HG03457 (cell line): ENCODE data around the gene HAX1.
"Not testable (repeated sequence)": the region's sequence is repeated elsewhere in the genome, so short reads cannot be mapped to it uniquely, and the experiment has no call there.

Experiments used
- ATAC-seq: cut with Tn5 transposase; IDR thresholded peaks from one replicate; pipeline ENCODE4 v1.9.1; 2021; ENCODE audit warnings: moderate number of reproducible peaks; ENCODE audit not compliant: unreplicated experiment

Gene HAX1

DNA sequence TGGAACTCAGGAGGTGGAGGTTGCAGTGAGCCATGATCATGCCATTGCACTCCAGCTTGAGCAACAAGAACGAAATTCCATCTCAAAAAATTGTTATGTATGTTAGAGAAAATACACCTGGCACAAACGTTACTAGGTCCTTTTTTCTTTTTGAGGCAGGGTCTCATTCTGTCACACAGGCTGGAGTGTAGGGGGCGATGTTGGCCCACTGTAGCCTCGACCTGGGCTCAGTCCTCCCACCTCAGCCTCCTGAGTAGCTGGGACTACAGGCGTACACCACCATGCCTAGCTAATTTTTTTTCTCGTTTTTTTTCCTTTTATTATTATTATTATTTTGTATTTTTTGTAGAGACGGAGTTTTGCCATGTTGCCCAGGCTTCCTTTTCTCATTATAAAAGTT is 4.4 kb downstream of the HAX1 start:
- no peak for ATAC-seq

DNA sequence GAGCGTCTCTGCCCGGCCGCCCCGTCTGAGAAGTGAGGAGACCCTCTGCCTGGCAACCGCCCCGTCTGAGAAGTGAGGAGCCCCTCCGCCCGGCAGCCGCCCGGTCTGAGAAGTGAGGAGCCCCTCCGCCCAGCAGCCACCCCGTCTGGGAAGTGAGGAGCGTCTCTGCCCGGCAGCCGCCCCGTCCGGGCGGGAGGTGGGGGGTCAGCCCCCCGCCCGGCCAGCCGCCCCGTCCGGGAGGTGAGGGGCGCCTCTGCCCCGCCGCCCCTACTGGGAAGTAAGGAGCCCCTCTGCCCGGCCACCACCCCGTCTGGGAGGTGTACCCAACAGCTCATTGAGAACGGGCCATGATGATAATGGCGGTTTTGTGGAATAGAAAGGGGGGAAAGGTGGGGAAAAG is 15.2 kb downstream of the HAX1 start:
- not testable (repeated sequence) for ATAC-seq

DNA sequence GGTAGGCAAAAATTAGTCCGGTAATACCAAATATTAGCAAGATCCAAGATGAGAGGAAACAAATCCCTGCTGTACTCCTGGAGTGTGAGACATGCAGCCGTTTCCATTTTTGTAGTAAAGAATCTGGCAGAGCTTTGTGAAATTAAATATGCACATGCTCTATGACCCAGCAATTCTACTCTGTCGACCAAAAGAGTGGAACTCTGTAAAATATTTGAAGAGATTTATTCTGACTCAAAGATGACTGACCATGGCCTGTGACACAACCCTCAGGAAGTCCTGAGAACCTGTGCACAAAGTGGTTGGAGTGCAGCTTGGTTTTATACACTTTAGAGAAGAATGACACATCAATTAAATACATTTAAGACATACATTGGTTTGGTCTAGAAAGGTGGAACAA is 16.2 kb downstream of the HAX1 start:
- no peak for ATAC-seq

DNA sequence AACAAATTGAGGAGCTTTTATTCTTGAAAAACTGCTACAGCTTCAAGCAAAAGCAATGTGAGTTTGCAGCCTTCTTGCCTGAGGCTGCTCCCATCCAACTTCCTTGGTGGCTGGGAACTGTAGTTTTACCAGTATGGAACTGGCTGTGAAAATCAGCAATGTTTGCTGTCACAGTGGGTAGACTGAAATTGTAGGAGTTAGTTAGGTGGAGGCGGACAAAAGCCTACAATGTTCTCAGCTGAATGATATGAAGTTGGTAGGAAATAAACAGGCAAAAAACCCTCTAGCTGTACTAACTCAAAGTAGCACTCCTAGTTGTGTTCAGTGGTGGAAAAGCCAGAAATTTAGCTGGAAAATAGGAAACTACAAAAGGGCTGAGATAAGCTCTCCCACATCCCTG is 18.5 kb downstream of the HAX1 start:
- no peak for ATAC-seq

DNA sequence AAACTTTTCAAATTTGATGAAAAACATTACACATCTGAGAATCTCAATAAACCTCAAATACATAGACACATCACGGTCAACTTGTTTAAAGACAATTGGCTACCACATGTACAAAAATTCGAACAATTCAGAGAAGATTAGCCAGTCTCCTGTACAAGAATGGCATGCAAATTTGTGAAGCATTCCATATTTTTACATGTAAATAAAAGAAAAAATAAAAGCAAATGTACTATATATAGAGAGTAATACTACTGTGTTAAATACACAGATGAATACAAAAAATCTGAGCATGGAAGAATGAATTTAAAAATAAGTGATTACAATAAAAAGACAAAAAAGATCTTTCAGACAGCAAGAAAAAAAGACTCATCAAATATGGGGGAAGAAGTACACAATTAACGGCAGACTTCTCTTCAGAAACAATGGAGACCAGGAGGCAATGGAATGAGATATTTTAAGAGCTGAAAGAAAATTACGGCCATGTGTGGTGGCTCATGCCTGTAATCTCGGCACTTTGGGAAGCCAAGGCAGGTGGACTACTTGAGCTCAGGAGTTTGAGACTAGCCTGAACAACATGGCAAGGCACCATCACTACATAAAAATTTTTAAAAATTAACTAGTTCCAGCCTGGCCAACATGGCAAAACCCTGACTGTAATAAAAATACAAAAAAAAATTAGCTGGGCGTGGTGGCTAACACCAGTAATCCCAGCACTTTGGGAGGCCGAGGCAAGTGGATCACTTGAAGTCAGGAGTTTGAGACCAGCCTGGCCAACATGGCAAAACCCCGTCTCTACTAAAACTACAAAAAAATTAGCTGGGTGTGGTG is 23.2 kb downstream of the HAX1 start:
- ATAC-seq: no peak

DNA sequence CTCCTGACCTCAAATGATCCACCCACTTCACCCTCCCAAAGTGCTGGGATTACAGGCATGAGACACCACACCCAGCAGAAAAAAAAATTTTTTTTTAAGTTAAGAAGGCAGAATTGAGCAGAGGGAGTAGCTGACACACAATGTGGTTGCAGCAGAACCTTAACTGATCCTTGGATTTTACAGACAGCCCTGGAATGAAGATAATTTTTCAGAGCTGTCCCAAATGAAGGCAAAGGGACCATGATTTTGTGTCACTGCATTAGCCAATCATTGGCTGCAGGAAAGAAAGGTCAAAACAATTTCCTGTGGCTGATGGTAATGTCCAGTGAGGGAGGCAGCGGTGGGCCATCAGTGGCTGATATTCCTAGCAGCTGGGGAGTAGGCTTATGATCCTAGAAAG is 29.2 kb downstream of the HAX1 start:
- ATAC-seq: no peak

DNA sequence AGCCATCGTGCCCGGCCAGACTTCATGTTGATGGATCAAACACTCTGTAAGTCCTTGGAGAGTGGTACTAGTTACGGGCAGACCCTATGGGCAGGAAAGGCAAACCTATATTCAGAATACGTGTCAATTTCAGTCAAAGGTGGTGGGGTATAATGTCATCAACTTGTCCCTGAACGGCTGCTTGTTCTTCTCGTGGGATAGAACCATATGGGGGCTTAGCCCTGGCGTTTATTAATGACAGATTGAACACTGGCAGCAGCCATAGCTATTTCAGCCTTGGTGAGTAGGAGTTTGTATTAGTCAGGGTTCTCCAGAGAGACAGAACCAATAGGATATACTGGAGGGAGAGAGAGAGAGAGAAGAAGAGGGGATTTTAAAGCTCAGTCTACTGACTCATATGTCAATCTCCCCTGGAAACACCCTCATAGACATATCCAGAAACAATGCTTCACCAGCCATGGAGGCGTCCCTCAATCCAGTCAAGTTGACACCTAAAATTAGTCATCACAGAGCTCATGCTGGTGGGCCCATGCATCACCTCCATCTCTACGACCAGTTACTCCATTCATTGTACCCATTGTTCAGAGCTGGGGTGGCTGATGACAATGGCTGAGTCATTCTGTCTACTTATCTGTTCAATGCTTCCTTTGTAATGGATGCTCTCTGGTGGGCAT is 32.4 kb downstream of the HAX1 start:
- no peak for ATAC-seq

DNA sequence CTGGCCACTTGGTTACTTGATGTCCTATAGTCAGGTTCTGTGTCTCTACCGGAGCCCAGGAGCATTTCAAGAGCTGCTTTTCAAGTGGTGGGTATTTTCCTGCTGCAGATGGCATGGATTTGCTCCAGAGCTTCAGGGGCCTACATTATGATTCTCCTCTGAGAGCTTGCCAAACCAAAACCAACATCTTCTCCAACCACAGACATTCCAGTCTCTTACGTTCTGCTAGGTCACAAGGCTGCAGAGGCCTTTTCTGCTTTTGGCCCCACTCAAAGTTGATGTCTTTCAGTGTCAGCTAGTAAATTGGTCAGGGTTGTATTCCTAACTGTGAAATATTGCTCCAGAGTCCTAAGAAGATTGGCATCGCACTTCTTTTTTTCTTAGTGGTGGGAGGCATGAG is 33.7 kb downstream of the HAX1 start:
- ATAC-seq: no peak

DNA sequence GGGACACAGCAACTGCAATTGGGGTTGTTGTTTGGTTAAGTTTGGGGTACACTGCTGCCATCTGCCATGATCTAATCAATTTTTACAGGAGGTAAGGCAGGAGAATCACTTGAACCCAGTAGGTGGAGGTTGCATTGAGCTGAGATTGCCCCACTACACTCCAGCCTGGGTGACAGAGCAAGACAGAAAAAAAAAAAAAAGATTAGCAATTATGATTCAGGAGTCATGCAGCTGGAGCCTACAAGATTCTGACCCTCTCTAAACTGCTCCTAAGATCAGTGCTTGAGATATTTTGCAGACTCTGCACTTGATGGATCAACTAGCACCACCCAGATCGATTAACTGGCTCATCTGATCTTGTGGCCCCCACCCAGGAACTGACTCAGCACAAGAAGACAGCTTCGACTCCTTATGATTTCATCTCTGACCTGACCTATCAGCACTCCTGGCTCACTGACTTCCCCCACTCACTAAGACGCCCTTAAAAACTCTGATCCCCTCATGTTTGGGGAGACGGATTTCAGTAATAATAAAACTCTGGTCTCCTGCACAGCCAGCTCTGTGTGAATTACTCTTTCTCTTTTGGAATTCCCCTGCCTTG is 35.3 kb downstream of the HAX1 start:
- ATAC-seq: not testable (repeated sequence)

DNA sequence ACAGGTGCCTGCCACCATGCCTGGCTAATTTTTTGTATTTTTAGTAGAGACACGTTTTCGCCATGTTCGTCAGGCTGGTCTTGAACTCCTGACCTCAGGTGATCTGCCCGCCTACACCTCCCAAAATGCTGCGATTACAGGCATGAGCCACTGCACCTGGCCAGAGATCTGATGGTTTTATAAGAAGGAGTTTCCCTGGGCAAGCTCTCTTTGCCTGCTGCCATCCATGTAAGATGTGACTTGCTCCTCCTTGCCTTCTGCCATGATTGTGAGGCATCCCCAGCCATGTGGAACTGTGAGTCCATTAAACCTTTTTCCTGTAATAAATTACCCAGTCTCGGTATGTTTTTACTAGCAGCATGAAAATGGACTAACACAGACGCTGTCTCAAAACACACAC is 36.7 kb downstream of the HAX1 start:
- not testable (repeated sequence) for ATAC-seq

DNA sequence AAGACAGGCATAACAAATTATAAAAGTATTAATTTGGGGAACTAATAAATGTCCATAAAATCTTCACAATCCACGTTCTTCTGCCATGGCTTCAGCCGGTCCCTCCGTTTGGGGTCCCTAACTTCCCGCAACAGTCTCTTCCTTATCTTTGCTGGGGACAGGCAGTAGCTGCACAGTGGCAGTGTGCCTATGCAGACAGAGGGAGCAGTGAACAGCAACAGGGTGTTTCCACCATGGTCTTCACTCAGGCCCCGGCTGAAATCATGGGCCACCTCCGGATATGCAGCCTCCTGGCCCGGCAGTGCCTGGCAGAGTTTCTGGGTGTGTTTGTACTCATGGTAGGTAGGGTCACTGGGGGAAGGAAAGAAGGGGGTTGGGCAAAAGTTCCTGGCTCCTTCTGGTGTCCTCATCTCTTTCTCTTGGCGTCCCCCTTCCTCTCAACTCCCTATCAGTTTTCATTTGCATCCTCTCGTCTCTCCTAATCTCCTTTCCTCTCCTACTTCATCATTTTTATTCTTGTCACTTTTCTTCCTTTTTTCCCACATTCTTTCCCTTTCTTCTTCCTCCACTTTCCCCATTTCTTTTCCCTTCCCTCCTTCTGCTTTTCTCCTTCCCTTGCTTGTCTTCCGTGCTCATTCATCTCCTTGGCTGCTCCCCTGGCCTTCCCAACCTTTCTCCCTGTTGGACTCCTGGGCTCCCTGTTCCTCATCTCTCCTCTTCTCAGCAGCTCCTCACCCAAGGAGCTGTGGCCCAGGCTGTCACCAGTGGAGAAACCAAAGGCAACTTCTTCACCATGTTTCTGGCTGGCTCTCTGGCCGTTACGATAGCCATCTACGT is 40.0 kb downstream of the HAX1 start:
- ATAC-seq: not testable (repeated sequence)

DNA sequence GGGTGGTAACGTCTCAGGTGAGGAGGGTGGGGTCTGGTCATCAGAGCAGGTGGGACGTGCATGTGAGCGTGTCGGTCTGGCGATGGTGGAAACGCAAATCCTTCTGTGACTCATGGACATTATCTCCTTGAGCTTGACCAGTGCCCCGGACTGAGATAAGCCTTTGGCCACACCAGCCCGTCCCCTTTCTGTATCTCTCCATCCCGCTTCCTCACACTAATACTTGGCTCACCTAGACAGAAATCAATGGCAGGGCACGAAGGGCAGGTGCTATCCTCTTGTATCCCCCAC is 40.6 kb downstream of the HAX1 start:
- ATAC-seq: no peak

DNA sequence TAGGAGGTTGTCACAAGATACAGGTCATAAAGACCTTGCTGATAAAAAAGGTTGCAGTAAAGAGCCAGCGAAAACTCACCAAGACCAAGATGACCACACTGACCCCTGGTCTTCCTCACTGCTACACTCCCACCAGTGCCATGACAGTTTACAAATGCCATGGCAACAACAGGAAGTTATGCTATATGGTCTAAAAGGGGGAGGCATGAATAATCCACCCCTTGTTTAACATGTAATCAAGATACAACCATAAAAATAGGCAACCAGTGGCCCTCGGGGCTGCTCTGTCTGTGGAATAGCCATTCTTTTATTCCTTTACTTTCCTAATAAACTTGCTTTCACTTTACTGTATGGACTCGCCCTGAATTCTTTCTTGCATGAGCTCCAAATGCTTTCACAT is 41.8 kb downstream of the HAX1 start:
- ATAC-seq: not testable (repeated sequence)

DNA sequence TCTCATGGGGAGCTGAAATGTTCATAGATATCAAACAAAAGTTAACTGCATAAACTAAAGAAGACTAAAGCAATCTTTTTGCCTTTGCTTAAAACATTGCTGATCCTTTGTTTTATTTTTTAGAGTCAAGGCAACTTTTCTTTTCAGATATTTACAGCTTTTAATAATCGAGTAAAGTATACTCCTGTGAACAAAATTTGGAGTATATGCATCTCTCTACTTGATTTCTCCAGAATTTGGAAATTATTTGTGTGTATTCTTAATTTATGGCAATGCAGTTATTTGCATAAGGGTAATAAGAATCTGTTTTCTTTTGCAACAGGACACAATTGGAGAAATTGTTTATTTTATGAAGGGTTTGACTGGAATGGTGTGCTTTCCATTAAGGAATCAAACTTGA is 44.3 kb downstream of the HAX1 start:
- ATAC-seq: no peak

DNA sequence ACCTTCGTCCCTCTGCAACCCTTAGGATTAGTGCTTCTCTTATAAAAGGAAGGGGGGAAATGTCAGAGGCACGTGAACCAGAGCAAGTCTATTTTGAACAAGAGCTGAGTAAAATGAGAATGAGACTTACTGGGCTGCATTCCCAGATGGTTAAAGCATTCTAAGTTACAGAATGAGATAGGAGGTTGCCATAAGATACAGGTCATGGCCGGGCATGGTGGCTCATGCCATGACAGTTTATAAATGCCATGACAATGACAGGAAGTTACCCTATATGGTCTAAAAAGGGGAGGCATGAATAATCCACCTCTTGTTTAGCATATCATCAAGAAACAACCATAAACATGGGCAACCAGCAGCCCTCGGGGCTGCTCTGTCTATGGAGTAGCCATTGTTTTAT is 46.0 kb downstream of the HAX1 start:
- no peak for ATAC-seq

DNA sequence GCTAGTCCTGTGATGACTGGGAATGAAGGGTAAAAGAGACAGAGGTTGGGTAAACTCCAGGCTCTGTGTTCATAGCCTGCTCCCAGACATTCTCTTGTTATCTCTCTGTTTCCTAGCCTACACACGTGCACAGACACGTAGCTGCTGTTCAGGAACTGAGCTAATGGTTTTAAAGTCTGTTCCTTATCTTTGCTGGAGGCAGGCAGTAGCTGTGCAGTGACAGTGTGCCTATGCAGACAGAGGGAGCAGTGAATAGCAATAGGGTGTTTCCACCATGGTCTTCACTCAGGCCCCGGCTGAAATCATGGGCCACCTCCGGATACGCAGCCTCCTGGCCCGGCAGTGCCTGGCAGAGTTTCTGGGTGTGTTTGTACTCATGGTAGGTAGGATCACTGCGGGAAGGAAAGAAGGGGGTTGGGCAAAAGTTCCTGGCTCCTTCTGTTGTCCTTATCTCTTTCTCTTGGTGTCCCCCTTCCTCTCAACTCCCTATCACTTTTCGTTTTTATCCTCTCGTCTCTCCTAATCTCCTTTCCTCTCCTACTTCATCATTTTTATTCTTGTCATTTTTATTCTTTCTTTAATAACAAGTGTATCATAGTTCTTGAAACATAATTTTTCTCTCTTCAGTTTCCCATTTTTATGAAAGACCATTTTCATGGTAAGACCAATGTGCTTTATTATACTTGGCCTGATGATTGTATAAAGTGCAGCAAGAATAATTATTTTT is 48.6 kb downstream of the HAX1 start, which contains the start of gene AQP10:
AQP10 (plus strand) TSS at position 212 of the 727 bp plus-strand sequence; CDS start at position 275, 63 bp downstream.
- ATAC-seq: no peak

DNA sequence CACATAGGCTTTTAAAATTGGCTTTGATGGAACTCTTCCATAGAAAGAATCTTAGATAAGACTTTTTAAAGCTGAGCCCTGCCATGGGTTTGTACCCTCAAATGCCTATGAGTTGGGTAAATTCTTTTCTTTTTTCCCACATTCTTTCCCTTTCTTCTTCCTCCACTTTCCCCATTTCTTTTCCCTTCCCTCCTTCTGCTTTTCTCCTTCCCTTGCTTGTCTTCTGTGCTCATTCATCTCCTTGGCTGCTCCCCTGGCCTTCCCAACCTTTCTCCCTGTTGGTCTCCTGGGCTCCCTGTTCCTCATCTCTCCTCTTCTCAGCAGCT is 49.1 kb downstream of the HAX1 start:
- ATAC-seq: not testable (repeated sequence)

DNA sequence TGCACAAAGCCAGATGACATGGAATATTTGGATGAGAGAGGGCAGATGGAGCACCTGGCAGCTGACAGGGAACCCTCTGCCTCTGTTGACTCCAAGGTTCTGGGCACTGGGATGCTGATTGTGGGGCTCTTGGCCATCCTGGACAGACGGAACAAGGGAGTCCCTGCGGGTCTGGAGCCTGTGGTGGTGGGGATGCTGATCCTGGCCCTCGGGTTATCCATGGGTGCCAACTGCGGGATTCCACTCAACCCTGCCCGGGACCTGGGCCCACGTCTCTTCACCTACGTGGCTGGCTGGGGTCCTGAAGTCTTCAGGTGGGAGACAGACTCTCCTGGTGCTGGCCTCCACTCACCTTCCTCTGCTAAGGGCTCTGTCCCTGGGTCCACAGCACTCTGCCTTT is 51.1 kb downstream of the HAX1 start:
- ATAC-seq: no peak

DNA sequence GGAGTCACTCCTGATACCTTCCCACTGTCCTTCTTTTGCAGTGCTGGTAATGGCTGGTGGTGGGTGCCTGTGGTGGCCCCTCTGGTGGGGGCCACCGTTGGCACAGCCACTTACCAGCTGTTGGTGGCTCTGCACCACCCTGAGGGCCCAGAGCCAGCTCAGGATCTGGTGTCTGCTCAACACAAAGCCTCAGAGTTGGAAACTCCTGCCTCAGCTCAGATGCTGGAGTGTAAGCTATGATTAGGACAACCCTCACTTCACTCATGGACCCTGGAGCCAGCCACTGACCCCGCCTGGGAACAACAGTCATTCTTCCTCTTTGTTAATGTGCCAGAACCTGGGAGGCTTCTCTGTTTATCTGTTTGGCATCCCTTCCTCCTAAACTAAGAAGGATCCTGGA is 51.8 kb downstream of the HAX1 start:
- ATAC-seq: no peak

DNA sequence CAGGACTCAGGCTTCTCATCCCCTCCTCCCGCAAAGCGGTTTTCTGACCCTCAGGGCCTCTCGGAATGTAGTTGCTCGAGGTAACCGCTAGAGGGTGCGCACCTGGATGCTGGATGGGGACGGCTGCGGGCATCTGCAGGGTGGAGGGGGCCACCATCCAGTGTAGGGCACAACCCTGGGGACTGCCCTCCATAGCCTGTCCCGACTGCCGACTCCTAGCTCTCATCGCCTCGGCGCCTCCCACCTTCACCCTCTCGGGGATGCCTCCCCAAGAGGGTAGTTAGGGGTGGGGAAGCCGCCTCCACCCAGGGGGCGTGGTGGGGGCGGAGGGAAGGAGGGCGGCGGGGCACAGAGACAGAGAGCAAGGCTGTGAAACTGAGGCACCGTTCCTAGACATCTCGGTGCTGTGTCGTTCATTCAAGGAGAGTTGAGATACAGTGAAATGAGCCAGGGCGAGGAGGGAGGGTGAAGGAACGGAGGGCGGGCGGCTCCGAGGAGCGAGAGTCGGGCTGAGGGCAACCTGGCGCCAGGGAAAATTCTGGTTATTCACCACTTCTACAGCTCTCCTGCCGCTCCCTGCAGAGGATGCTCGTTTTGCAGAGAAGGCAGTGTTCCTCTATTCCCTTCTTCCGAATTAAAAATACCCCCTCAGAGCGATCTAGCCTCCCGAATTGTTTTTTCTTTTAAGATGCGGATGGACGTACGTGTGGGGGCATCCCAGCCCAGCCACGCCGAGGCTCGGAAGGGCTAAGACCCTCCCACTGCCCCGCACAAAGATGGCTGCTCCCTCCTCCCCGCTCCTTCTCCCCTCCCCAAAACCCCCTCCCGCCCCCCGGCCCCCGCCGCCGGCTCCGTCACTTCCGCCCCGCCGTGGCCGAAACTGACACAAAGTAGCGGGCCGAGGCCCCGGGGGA is 52.5 kb downstream of the HAX1 start, which contains the start of gene ATP8B2:
ATP8B2 (plus strand) TSS at position 857 of the 914 bp plus-strand sequence. CDS start 2,617 bp downstream, outside the sequence.
- ATAC-seq: no peak
